ENCODE measurements around the gene MINDY4B. TPM values are rescaled to one million over a fixed set of nuclear protein-coding genes. Genes with fewer than 3 reads are reported as not detected.

The MINDY4B gene
- total RNA-seq, 6 experiments from 2014 or later, result not detected

- H3K27ac Mint-ChIP-seq, result no peak overlapping the region
- H3K9me3 Mint-ChIP-seq, result no peaks in the 10 kb centered on the region
- H3K27me3 Mint-ChIP-seq (ENCODE audit: insufficient read depth), result peaks cover 21% of the 10 kb centered on the region
- no peak for DNase-seq
- no peaks in the 10 kb centered on the region for H3K4me1 Mint-ChIP-seq (ENCODE audit: low read depth)
- no peaks in the 10 kb centered on the region for H3K36me3 Mint-ChIP-seq (ENCODE audit: low read depth)
- no peak overlapping the region for H3K4me3 Mint-ChIP-seq
- TF ChIP-seq CTCF (IDR thresholded peaks at IDR 0.05), result no peak
These were observed 26.9 kb downstream of the MINDY4B start for GRCh38 chr3:150878290-150878689.

GRCh38 chr3:150877303-150877702 is 27.9 kb downstream of the MINDY4B start:
- Mint-ChIP-seq H3K27ac (no peak overlapping the region), H3K36me3 (ENCODE audit: low read depth) (no peaks in the 10 kb centered on the region), H3K4me1 (ENCODE audit: low read depth) (no peaks in the 10 kb centered on the region), H3K9me3 (no peaks in the 10 kb centered on the region), H3K27me3 (ENCODE audit: insufficient read depth) (peaks cover 21% of the 10 kb centered on the region), H3K4me3 (no peak overlapping the region)
- TF ChIP-seq CTCF (IDR thresholded peaks at IDR 0.05), result no peak
- DNase-seq, result no peak

GRCh38 chr3:150876611-150877265 is 28.5 kb downstream of the MINDY4B start:
- Mint-ChIP-seq H3K27ac (no peak overlapping the region), H3K27me3 (ENCODE audit: insufficient read depth) (peaks cover 19% of the 10 kb centered on the region), H3K4me3 (no peak overlapping the region), H3K4me1 (ENCODE audit: low read depth) (no peaks in the 10 kb centered on the region), H3K36me3 (ENCODE audit: low read depth) (no peaks in the 10 kb centered on the region), H3K9me3 (no peaks in the 10 kb centered on the region)
- TF ChIP-seq CTCF (IDR thresholded peaks at IDR 0.05), result no peak
- no peak for DNase-seq

- DNase-seq, result no peak
- peaks cover 9% of the 10 kb centered on the region for H3K27me3 Mint-ChIP-seq (ENCODE audit: insufficient read depth)
- TF ChIP-seq CTCF (IDR thresholded peaks at IDR 0.05), result no peak
- H3K27ac Mint-ChIP-seq, result no peak overlapping the region
- H3K9me3 Mint-ChIP-seq, result no peaks in the 10 kb centered on the region
- H3K36me3 Mint-ChIP-seq (ENCODE audit: low read depth), result no peaks in the 10 kb centered on the region
- H3K4me1 Mint-ChIP-seq (ENCODE audit: low read depth), result peaks cover 6% of the 10 kb centered on the region
- no peak overlapping the region for H3K4me3 Mint-ChIP-seq
These were observed 29.7 kb downstream of the MINDY4B start for GRCh38 chr3:150875548-150875947.

GRCh38 chr3:150874666-150875219 is 30.5 kb downstream of the MINDY4B start:
- no peak overlapping the region for H3K4me3 Mint-ChIP-seq
- peaks cover 14% of the 10 kb centered on the region for H3K4me1 Mint-ChIP-seq (ENCODE audit: low read depth)
- no peak for DNase-seq
- H3K27ac Mint-ChIP-seq, result no peak overlapping the region
- no peaks in the 10 kb centered on the region for H3K9me3 Mint-ChIP-seq
- no peaks in the 10 kb centered on the region for H3K36me3 Mint-ChIP-seq (ENCODE audit: low read depth)
- peaks cover 9% of the 10 kb centered on the region for H3K27me3 Mint-ChIP-seq (ENCODE audit: insufficient read depth)
- no peak for TF ChIP-seq CTCF (IDR thresholded peaks at IDR 0.05)

Measured in HFFc6 (cell line).